Endodermal cell (in vitro differentiated cells): ENCODE results near the gene ALG8. TPM values are rescaled to one million over a fixed set of nuclear protein-coding genes. Genes with fewer than 3 reads are reported as not detected.
"Not testable (repeated sequence)": the region's sequence is repeated elsewhere in the genome, so short reads cannot be mapped to it uniquely, and the experiment has no call there.

Source experiments
- DNase-seq: peaks from one replicate; pipeline ENCODE4 v3.0.0-alpha.2; 2017
- H3K27ac ChIP-seq: 2 replicates; pipeline ENCODE4 v1.5.1; 2013; ENCODE audit warnings: mild to moderate bottlenecking, low read depth, low read length, moderate library complexity
- H3K27me3 ChIP-seq: 2 replicates; pipeline ENCODE4 v1.6.1; 2013; ENCODE audit warnings: mild to moderate bottlenecking, low read length, moderate library complexity; ENCODE audit not compliant: insufficient read depth, control insufficient read depth, poor library complexity, severe bottlenecking
- H3K36me3 ChIP-seq: 2 replicates; pipeline ENCODE4 v1.7.0; 2013; ENCODE audit warnings: mild to moderate bottlenecking, low read length, moderate library complexity; ENCODE audit not compliant: control insufficient read depth, insufficient read depth
- H3K4me1 ChIP-seq: one replicate; pipeline ENCODE4 v1.7.0; 2013; ENCODE audit warnings: low read length; ENCODE audit not compliant: control insufficient read depth, insufficient read depth
- H3K4me3 ChIP-seq: 2 replicates; pipeline ENCODE4 v1.5.1; 2013; ENCODE audit warnings: mild to moderate bottlenecking, low read length, moderate library complexity
- H3K9ac ChIP-seq: 2 replicates; pipeline ENCODE4 v1.6.1; 2013; ENCODE audit warnings: mild to moderate bottlenecking, low read length, moderate library complexity; ENCODE audit not compliant: poor library complexity, severe bottlenecking; ENCODE audit errors: extremely low read depth
- H3K9me3 ChIP-seq: 2 replicates; pipeline ENCODE4 v1.6.1; 2013; ENCODE audit warnings: mild to moderate bottlenecking, low read length, moderate library complexity; ENCODE audit not compliant: control insufficient read depth
- H3K27ac Mint-ChIP-seq: 2 replicates; pipeline ENCODE4 v1.8.0; 2020; ENCODE audit warnings: mixed read lengths
- H3K27me3 Mint-ChIP-seq: 2 replicates; pipeline ENCODE4 v1.8.0; 2021; ENCODE audit warnings: mild to moderate bottlenecking, mixed read lengths; ENCODE audit not compliant: insufficient read depth
- H3K36me3 Mint-ChIP-seq: 2 replicates; pipeline ENCODE4 v1.8.0; 2020; ENCODE audit warnings: low read depth, mixed read lengths
- H3K4me1 Mint-ChIP-seq: 2 replicates; pipeline ENCODE4 v1.8.0; 2020; ENCODE audit warnings: mixed read lengths
- H3K4me3 Mint-ChIP-seq: 2 replicates; pipeline ENCODE4 v1.8.0; 2020; ENCODE audit warnings: mild to moderate bottlenecking, moderate library complexity, mixed read lengths
- H3K9me3 Mint-ChIP-seq: 2 replicates; pipeline ENCODE4 v1.8.0; 2020; ENCODE audit warnings: mild to moderate bottlenecking, mixed read lengths
- WGBS, 2 experiments: methylation state at CpG; one replicate each; pipeline versions ENCODE4 v1.1.5 to v1.1.7; 2013; ENCODE audit warnings: missing lambda C conversion rate in 2 of 2, mixed read lengths in 1 of 2; ENCODE audit not compliant: insufficient coverage in 1 of 2, insufficient read length in 1 of 2; 5-methylcytosine and 5-hydroxymethylcytosine counted together
- total RNA-seq, 2 donors: library from RNA; stranded (reverse); fragmentation: NEBNext Ultra II Directional in 1 of 2; extraction: Animal tissue kit (Norgen Biotek cat#: 25700) in 1 of 2; gene quantifications; 2 replicates in 1 of 2; 3 replicates in 1 of 2; pipeline ENCODE4 v1.2.1, GENCODE V29; 2021
- TF ChIP-seq, protein P1 (sequence below): fragments of 200-600 bp; sonication (generic); conservative IDR thresholded peaks from 2 replicates; pipeline ENCODE4 v1.5.0; 2021; ENCODE audit warnings: antibody characterized with exemption, mild to moderate bottlenecking

ALG8 gene
- total RNA-seq, 2 donors from 2014 or later, result 72.1 to 81.4 TPM

DNA sequence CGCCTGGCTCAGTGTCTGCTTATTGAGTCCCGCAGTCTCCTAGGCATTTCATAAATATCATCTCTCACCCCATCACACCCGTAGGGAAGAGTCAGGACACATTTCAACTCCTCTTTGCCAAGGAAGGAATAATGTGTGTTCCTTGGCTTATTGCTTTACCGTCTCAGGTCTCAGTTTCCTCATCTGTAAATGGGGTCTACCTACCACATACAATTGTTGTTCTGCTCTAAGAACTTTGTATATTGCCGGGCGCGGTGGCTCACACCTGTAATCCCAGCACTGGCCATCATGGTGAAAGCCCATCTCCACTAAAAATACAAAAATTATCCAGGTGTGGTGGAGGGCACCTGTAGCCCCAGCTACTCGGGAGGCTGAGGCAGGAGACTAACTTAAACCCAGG, 78.9 kb downstream of the ALG8 start:
- H3K27ac ChIP-seq, result no peak overlapping the region
- H3K4me1 ChIP-seq, result no peaks in the 10 kb centered on the region
- Mint-ChIP-seq H3K4me3 (no peak overlapping the region), H3K27me3 (no peaks in the 10 kb centered on the region), H3K27ac (no peak overlapping the region), H3K4me1 (no peaks in the 10 kb centered on the region), H3K9me3 (no peaks in the 10 kb centered on the region), H3K36me3 (no peaks in the 10 kb centered on the region)
- no peaks in the 10 kb centered on the region for H3K27me3 ChIP-seq
- TF ChIP-seq, protein P1, sequence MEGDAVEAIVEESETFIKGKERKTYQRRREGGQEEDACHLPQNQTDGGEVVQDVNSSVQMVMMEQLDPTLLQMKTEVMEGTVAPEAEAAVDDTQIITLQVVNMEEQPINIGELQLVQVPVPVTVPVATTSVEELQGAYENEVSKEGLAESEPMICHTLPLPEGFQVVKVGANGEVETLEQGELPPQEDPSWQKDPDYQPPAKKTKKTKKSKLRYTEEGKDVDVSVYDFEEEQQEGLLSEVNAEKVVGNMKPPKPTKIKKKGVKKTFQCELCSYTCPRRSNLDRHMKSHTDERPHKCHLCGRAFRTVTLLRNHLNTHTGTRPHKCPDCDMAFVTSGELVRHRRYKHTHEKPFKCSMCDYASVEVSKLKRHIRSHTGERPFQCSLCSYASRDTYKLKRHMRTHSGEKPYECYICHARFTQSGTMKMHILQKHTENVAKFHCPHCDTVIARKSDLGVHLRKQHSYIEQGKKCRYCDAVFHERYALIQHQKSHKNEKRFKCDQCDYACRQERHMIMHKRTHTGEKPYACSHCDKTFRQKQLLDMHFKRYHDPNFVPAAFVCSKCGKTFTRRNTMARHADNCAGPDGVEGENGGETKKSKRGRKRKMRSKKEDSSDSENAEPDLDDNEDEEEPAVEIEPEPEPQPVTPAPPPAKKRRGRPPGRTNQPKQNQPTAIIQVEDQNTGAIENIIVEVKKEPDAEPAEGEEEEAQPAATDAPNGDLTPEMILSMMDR, result no peak
- 89 to 95% methylated on average over 8 of the region's 8 CpGs for WGBS, 2 experiments
- no peak overlapping the region for H3K4me3 ChIP-seq
- no peak overlapping the region for H3K9ac ChIP-seq
- DNase-seq, result no peak
- no peaks in the 10 kb centered on the region for H3K9me3 ChIP-seq
- no peaks in the 10 kb centered on the region for H3K36me3 ChIP-seq

DNA sequence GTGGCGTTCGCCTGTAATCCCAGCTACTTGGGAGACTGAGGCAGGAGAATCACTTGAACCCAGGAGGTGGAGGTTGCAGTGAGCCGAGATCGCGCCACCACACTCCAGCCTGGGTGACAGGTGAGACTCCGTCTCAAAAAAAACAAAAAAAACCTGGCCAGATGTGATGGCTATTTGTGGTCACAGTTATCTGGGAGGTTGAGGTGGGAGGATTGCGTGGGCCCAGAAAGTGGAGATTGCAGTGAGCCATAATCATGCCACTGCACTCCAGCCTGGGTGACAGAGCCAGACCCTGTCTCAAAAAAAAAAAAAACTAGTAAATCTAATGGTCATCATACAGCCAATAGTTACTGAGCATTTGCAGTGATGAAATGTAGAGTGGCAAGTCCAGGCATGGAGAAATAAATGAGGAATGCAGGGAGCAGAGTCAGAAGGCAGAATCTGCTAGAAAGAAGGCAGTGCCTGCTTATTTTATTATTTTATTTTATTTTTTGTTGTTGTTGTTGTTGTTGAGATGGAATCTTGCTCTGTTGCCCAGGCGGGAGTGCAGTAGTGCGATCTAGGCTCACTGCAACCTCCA, 79.6 kb downstream of the ALG8 start:
- not testable (repeated sequence) for H3K4me1 Mint-ChIP-seq, H3K9ac ChIP-seq

DNA sequence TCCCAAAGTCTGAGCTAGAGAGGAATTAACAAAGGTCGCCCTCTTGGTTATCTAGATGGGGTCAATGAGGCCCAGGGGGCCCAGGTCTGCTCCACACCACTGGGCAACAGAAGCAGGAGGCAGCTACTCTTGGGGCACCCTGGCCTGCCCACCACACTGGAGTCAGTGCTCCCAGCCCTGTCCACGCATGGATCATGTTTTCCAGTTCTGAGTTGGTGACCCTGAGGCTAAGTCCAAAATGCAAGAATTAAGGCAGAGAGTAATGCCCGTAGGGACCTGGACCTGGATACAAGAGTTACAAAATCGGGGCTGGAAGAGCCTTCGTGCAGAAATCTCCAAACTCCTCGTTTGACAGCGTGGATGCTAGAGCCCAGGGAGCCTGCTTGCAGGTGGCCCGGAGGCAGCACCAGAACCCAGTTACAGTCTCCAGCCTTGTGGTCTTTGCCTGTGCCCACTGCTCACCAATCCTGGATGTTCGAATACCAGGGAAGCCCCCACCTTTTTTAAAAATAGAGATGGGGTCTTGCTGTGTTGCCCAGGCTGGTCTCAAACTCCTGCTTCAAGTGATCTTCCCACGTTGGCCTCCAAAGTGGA, 81.9 kb downstream of the ALG8 start:
- Mint-ChIP-seq H3K27me3 (no peaks in the 10 kb centered on the region), H3K27ac (no peak overlapping the region), H3K4me1 (no peaks in the 10 kb centered on the region), H3K36me3 (no peaks in the 10 kb centered on the region), H3K9me3 (no peaks in the 10 kb centered on the region), H3K4me3 (no peak overlapping the region)
- Histone ChIP-seq H3K4me3 (no peak overlapping the region), H3K27ac (no peak overlapping the region), H3K4me1 (no peaks in the 10 kb centered on the region), H3K27me3 (no peaks in the 10 kb centered on the region), H3K9ac (no peak overlapping the region), H3K36me3 (no peaks in the 10 kb centered on the region), H3K9me3 (no peaks in the 10 kb centered on the region)
- TF ChIP-seq, protein P1, result no peak
- no peak for DNase-seq
- WGBS, 2 experiments, result 79 to 81% methylated on average over 9 to 10 of the region's 10 CpGs

More for the DNA sequence above, 79.6 kb downstream of the ALG8 start:
- not testable (repeated sequence) for H3K36me3 Mint-ChIP-seq, H3K9me3 Mint-ChIP-seq, H3K27me3 Mint-ChIP-seq, H3K36me3 ChIP-seq, H3K4me3 Mint-ChIP-seq, H3K4me1 ChIP-seq, H3K27ac Mint-ChIP-seq, H3K27ac ChIP-seq, DNase-seq, H3K4me3 ChIP-seq, H3K9me3 ChIP-seq, H3K27me3 ChIP-seq
- 95 to 100% methylated on average over 7 to 9 of the region's 9 CpGs for WGBS, 2 experiments

DNA sequence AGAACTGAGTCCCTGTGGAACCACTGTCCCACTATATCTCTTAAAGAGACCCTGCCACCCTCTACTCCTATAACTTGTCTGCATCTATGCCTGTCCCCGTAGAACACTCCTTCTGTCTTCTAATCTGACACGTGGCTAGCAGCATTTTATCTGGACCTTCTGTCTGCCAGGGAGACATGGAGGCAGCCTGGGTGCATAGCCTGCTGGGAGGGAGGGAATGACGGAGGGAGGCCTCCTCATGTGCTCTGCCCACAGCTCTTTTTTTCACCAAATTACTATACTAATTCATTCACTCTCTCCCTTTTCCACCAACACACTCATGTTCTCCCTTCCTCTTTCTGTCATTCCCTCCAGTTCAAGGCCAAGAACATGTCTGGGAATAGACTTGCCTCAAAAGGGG, 83.3 kb downstream of the ALG8 start:
- WGBS, 2 experiments, result 77 to 82% methylated on average over 2 of the region's 3 CpGs

More for the DNA sequence above, 83.3 kb downstream of the ALG8 start:
- TF ChIP-seq, protein P1, result no peak
- no peaks in the 10 kb centered on the region for H3K4me1 ChIP-seq
- no peaks in the 10 kb centered on the region for H3K36me3 ChIP-seq
- no peaks in the 10 kb centered on the region for H3K27me3 ChIP-seq
- H3K9ac ChIP-seq, result no peak overlapping the region
- H3K4me1 Mint-ChIP-seq, result peaks cover 3% of the 10 kb centered on the region
- H3K36me3 Mint-ChIP-seq, result no peaks in the 10 kb centered on the region
- no peak overlapping the region for H3K27ac Mint-ChIP-seq
- no peaks in the 10 kb centered on the region for H3K27me3 Mint-ChIP-seq
- no peaks in the 10 kb centered on the region for H3K9me3 ChIP-seq
- no peak overlapping the region for H3K4me3 ChIP-seq
- no peak for DNase-seq
- H3K27ac ChIP-seq, result no peak overlapping the region
- H3K9me3 Mint-ChIP-seq, result no peaks in the 10 kb centered on the region
- no peak overlapping the region for H3K4me3 Mint-ChIP-seq
